GM12878 (cell line): Measurements from ENCODE around the gene RRP36. TPM values are rescaled to one million over a fixed set of nuclear protein-coding genes. Genes with fewer than 3 reads are reported as not detected.

Experiments used
- ATAC-seq: fragments of 200-7000 bp; cut with Tn5 transposase; 3 replicates; pipeline ENCODE4 v1.9.1; 2020; ENCODE audit warnings: mild to moderate bottlenecking, moderate library complexity
- BruUV-seq: library from RNA; stranded (reverse); fragments of 400-500 nt; replicated peaks from 2 replicates; lab custom pipeline; 2021; lab: Mats Ljungman, UMichigan
- CTCF ChIA-PET: fragments of 300-600 bp; sonication (Branson Sonifier 250); formaldehyde crosslinking; extraction: SDS; loops from one replicate; lab custom pipeline; 2021; ENCODE audit warnings: inconsistent platforms; lab: Yijun Ruan, JAX
- POLR2A ChIA-PET: fragments of 350-600 bp; formaldehyde crosslinking; extraction: SDS; loops from one replicate; lab custom pipeline; 2021; ENCODE audit warnings: inconsistent platforms; lab: Charles Lee
- RAD21 ChIA-PET: fragments of 300-600 bp; sonication (Branson Sonifier 250); formaldehyde crosslinking; loops from one replicate; lab custom pipeline; 2023; ENCODE audit warnings: antibody characterized with exemption; ENCODE audit not compliant: unreplicated experiment; lab: Charles Lee
- SMC1A ChIA-PET: fragments of 300-600 bp; sonication (Branson Sonifier 250); formaldehyde crosslinking; loops from one replicate; lab custom pipeline; 2023; ENCODE audit not compliant: unreplicated experiment, uncharacterized antibody; lab: Charles Lee
- DNase-seq: peaks from one replicate; pipeline ENCODE4 v3.0.0-alpha.2; 2011; ENCODE audit warnings: low read depth, low spot score
- FAIRE-seq: peaks from 3 replicates; lab custom pipeline; 2011; peaks lifted over from hg19 to GRCh38; lab: Jason Lieb, UNC
- H2AFZ ChIP-seq: 2 replicates; pipeline ENCODE4 v1.6.0; 2011; ENCODE audit warnings: low read depth, low read length, control low read depth; ENCODE audit not compliant: control insufficient read depth
- H3K27ac ChIP-seq: 2 replicates; pipeline ENCODE4 v1.5.1; 2011; ENCODE audit warnings: control low read depth; ENCODE audit not compliant: control insufficient read depth, insufficient read depth
- H3K27me3 ChIP-seq, 2 experiments: replicated peaks in 1 of 2; 2 replicates each; pipeline versions ENCODE4 v1.6.0 to v1.6.1; 2011; ENCODE audit warnings: low read length in 1 of 2; ENCODE audit not compliant: control insufficient read depth in 2 of 2, insufficient read depth in 2 of 2
- H3K36me3 ChIP-seq, 2 experiments: 2 replicates each; pipeline ENCODE4 v1.5.1; 2011; ENCODE audit warnings: low read length in 1 of 2; ENCODE audit not compliant: control insufficient read depth in 2 of 2, insufficient read depth in 2 of 2
- H3K4me1 ChIP-seq: 2 replicates; pipeline ENCODE4 v1.6.1; 2011; ENCODE audit warnings: mild to moderate bottlenecking, low read length, moderate library complexity, mixed read lengths; ENCODE audit not compliant: control insufficient read depth, insufficient read depth
- H3K4me2 ChIP-seq: 2 replicates; pipeline ENCODE4 v1.6.0; 2011; ENCODE audit warnings: control low read depth; ENCODE audit not compliant: control insufficient read depth, insufficient read depth
- H3K4me3 ChIP-seq: fragments of 200-600 bp; sonication (generic); 2 replicates; pipeline ENCODE4 v1.5.1; 2016
- H3K79me2 ChIP-seq: 2 replicates; pipeline ENCODE4 v1.6.0; 2011; ENCODE audit warnings: low read length; ENCODE audit not compliant: control insufficient read depth, insufficient read depth
- H3K9ac ChIP-seq: 2 replicates; pipeline ENCODE4 v1.8.0; 2011; ENCODE audit warnings: low read length, control low read depth, mixed read lengths; ENCODE audit not compliant: control insufficient read depth, insufficient read depth
- H3K9me3 ChIP-seq: replicated peaks from 3 replicates; pipeline ENCODE4 v1.5.1; 2011; ENCODE audit warnings: mild to moderate bottlenecking, low read length; ENCODE audit not compliant: control insufficient read depth, insufficient read depth
- H4K20me1 ChIP-seq: 2 replicates; pipeline ENCODE4 v1.6.0; 2011; ENCODE audit not compliant: control insufficient read depth, insufficient read depth
- CEBPB ChIP-seq, 2 experiments: fragments of 150-350 bp in 1 of 2; IDR thresholded peaks; 2 replicates each; pipeline ENCODE4 v1.6.1; 2012 to 2014; ENCODE audit warnings: low read depth in 2 of 2, low read length in 2 of 2, borderline replicate concordance in 1 of 2, inconsistent platforms in 1 of 2
- CHD2 ChIP-seq: IDR thresholded peaks from 2 replicates; pipeline ENCODE4 v1.6.1; 2011; ENCODE audit warnings: low read depth, low read length, improper control_type of control experiment, borderline replicate concordance
- CREB1 ChIP-seq: IDR thresholded peaks from 2 replicates; pipeline ENCODE4 v1.6.1; 2012; ENCODE audit warnings: low read depth, mild to moderate bottlenecking, inconsistent platforms
- KDM1A ChIP-seq: fragments of 200-600 bp; sonication (generic); IDR thresholded peaks from 2 replicates; pipeline ENCODE4 v1.6.1; 2016; ENCODE audit warnings: borderline replicate concordance
- KLF5 ChIP-seq: fragments of 450-650 bp; IDR thresholded peaks from 2 replicates; pipeline ENCODE4 v1.6.1; 2014; ENCODE audit warnings: mild to moderate bottlenecking; ENCODE audit not compliant: partially characterized antibody
- RB1 ChIP-seq: fragments of 450-650 bp; formaldehyde crosslinking; IDR thresholded peaks from 2 replicates; pipeline ENCODE4 v1.6.1; 2017; ENCODE audit warnings: mild to moderate bottlenecking, borderline replicate concordance
- SPI1 ChIP-seq: IDR thresholded peaks from 2 replicates; pipeline ENCODE4 v1.6.1; 2011; ENCODE audit warnings: low read depth, mild to moderate bottlenecking, low read length, moderate library complexity, borderline replicate concordance; ENCODE audit not compliant: insufficient read depth
- STAT1 ChIP-seq: fragments of 450-650 bp; conservative IDR thresholded peaks from 2 replicates; pipeline ENCODE4 v1.6.1; 2014; ENCODE audit warnings: antibody characterized with exemption, mild to moderate bottlenecking
- TARDBP ChIP-seq: IDR thresholded peaks from 2 replicates; pipeline ENCODE4 v1.6.1; 2016; ENCODE audit warnings: borderline replicate concordance
- WGBS: methylation state at CpG from one replicate; pipeline ENCODE4 v1.1.6; 2016; ENCODE audit warnings: low lambda C conversion rate; ENCODE audit not compliant: insufficient replicate concordance, insufficient coverage; ENCODE audit errors: missing lambda C conversion rate; 5-methylcytosine and 5-hydroxymethylcytosine counted together
- in situ Hi-C: fragments of 300-500 bp; cut with MboI; formaldehyde crosslinking; loops from 9 replicates; pipeline ENCODE4 v1.14.3; 2018; ENCODE audit warnings: mixed read lengths
- intact Hi-C: fragments of 100-400 bp; cut with micrococcal nuclease; formaldehyde crosslinking; loops from one replicate; pipeline ENCODE4 v1.14.2; 2022; ENCODE audit not compliant: unreplicated experiment
- polyA plus RNA-seq, 11 experiments: library from polyadenylated mRNA; depleted of rRNA in 4 of 11; unstranded in 6 of 11; stranded (reverse) in 5 of 11; fragments of >200 nt; fragmentation: Nextera tagmentation in 4 of 11; fragmentation: Illumina TruSeq in 1 of 11; extraction: Ambion mirVana in 4 of 11; extraction: Trizol in 1 of 11; gene quantifications; 1 replicate in 1 of 11; 2 replicates in 10 of 11; pipeline versions ENCODE4 v1.2.1 to v1.2.3, GENCODE V29; 2011 to 2016; ENCODE audit warnings: inconsistent platforms in 2 of 11, missing spikeins in 2 of 11, low read depth in 1 of 11
- total RNA-seq, 4 experiments: library from RNA; depleted of rRNA in 3 of 4; stranded (reverse); fragments of >200 nt in 3 of 4; fragmentation: Illumina TruSeq in 1 of 4; extraction: Trizol in 1 of 4; gene quantifications; 2 replicates each; pipeline versions ENCODE4 v1.2.1 to v1.2.3, GENCODE V29; 2013 to 2021
- TF ChIP-seq, protein P1 (sequence below): IDR thresholded peaks from 2 replicates; pipeline ENCODE4 v1.6.1; 2011; ENCODE audit warnings: low read depth, low read length, improper control_type of control experiment, borderline replicate concordance
- TF ChIP-seq, protein P2 (sequence below): fragments of 450-650 bp; IDR thresholded peaks from 2 replicates; pipeline ENCODE4 v1.6.1; 2014; ENCODE audit warnings: mild to moderate bottlenecking

The RRP36 gene
- total and polyA plus RNA-seq, 10 of the 15 experiments (the other 5 are each of a cell fraction or from before 2014, with no cell fraction given): 17.6 to 101 (median 69.7) TPM

DNA sequence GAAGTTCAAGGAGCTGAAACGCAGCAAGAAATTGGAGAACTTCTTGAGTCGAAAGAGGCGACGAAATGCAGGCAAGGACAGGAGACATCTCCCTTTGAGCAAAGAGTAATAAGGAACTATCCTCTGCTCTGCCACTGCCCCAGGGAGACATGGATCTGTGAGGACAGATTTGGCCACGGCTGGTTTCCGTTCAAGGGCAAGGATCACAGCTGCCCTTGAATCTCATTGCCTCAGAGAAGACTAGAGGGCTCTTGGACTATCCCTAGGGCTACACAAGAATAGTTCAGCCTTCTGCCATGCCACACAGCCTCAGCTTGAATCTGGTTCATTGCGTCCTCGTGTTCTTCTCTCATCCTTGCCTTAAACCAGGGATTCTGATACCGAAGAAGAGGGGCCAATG lies 7.7 kb downstream of the RRP36 start:
- Histone ChIP-seq H3K4me2 (no peak overlapping the region), H3K36me3 (peaks cover 12 to 32% of the 10 kb centered on the region in 2 experiments), H3K4me1 (no peaks in the 10 kb centered on the region), H3K9ac (no peak overlapping the region), H3K27me3 (no peaks in the 10 kb centered on the region), H4K20me1 (peaks cover 3% of the 10 kb centered on the region; the same call in 1 of the 2 replicates), H3K79me2 (peaks cover 4% of the 10 kb centered on the region), H3K4me3 (no peak overlapping the region), H2AFZ (no peak overlapping the region), H3K9me3 (no peaks in the 10 kb centered on the region), H3K27ac (no peak overlapping the region)
- POLR2A ChIA-PET: no interaction called here
- FAIRE-seq (no peak), DNase-seq (no peak), ATAC-seq (no peak)
- SMC1A ChIA-PET: no interaction called here
- intact Hi-C loops (no loop called here), in situ Hi-C loops (no loop called here)
- WGBS: 97% methylated on average over 9 of the region's 9 CpGs
- TF ChIP-seq KLF5 (no peak), TARDBP (no peak), RB1 (no peak), CREB1 (no peak), SPI1 (no peak), CHD2 (no peak), STAT1 (no peak), KDM1A (no peak), CEBPB (IDR thresholded peaks at IDR 0.05; ENCODE audit: borderline replicate concordance in 1 of 2, low read depth in 2 of 2, low read length in 2 of 2) (no peak)
- TF ChIP-seq, protein P1, sequence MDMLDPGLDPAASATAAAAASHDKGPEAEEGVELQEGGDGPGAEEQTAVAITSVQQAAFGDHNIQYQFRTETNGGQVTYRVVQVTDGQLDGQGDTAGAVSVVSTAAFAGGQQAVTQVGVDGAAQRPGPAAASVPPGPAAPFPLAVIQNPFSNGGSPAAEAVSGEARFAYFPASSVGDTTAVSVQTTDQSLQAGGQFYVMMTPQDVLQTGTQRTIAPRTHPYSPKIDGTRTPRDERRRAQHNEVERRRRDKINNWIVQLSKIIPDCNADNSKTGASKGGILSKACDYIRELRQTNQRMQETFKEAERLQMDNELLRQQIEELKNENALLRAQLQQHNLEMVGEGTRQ: no peak
- TF ChIP-seq, protein P2, sequence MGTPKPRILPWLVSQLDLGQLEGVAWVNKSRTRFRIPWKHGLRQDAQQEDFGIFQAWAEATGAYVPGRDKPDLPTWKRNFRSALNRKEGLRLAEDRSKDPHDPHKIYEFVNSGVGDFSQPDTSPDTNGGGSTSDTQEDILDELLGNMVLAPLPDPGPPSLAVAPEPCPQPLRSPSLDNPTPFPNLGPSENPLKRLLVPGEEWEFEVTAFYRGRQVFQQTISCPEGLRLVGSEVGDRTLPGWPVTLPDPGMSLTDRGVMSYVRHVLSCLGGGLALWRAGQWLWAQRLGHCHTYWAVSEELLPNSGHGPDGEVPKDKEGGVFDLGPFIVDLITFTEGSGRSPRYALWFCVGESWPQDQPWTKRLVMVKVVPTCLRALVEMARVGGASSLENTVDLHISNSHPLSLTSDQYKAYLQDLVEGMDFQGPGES: no peak
- RAD21 ChIA-PET: no interaction called here
- BruUV-seq: no TSS peak
- CTCF ChIA-PET: interaction anchor here (0.6 kb wide), 1 partner anchor 98 kb away, joined by 4 read pairs; no protein-coding TSS in a partner anchor
